OCI-LY3 (cell line): ENCODE results near the gene ADARB1.

Experiments used
- H2AFZ ChIP-seq: fragments of 200-600, 300-600 bp; shearing (Covaris generic); 2 replicates; pipeline ENCODE4 v1.6.0; 2014; ENCODE audit warnings: antibody characterized with exemption, low read depth, low read length
- H3K27ac ChIP-seq: fragments of 200-600, 300-600 bp; sonication (generic); 2 replicates; pipeline ENCODE4 v1.5.1; 2014; ENCODE audit warnings: mild to moderate bottlenecking, low read length, moderate library complexity, mixed read lengths
- H3K27me3 ChIP-seq: fragments of 200-600, 300-600 bp; sonication (generic); 2 replicates; pipeline ENCODE4 v1.6.1; 2014; ENCODE audit warnings: low read depth, low read length, mixed read lengths
- H3K36me3 ChIP-seq: fragments of 200-600, 300-600 bp; sonication (generic); replicated peaks from 2 replicates; pipeline ENCODE3; 2014; ENCODE audit warnings: low read depth, low read length, mixed read lengths
- H3K4me1 ChIP-seq: fragments of 300-600, 200-600 bp; sonication (generic); 2 replicates; pipeline ENCODE4 v1.6.1; 2014; ENCODE audit warnings: low read length, mixed read lengths
- H3K4me2 ChIP-seq: fragments of 200-600, 300-600 bp; sonication (generic); 2 replicates; pipeline ENCODE4 v1.6.1; 2014; ENCODE audit warnings: low read length, mixed read lengths
- H3K4me3 ChIP-seq: fragments of 300-600, 200-600 bp; sonication (generic); 2 replicates; pipeline ENCODE4 v1.5.1; 2014; ENCODE audit warnings: antibody characterized with exemption, mild to moderate bottlenecking, low read length, moderate library complexity
- H3K79me2 ChIP-seq: fragments of 300-600, 200-600 bp; shearing (Covaris generic); 2 replicates; pipeline ENCODE4 v1.6.1; 2014; ENCODE audit warnings: mild to moderate bottlenecking, low read length, mixed read lengths
- H3K9ac ChIP-seq: fragments of 300-600, 200-600 bp; shearing (Covaris generic); 2 replicates; pipeline ENCODE4 v1.6.0; 2014; ENCODE audit warnings: mild to moderate bottlenecking, low read length, moderate library complexity
- H3K9me3 ChIP-seq: fragments of 200-600, 300-600 bp; shearing (Covaris generic); 2 replicates; pipeline ENCODE4 v1.6.1; 2014; ENCODE audit warnings: low read length, mixed read lengths; ENCODE audit not compliant: insufficient read depth
- H4K20me1 ChIP-seq: fragments of 200-600, 300-600 bp; sonication (generic); 2 replicates; pipeline ENCODE4 v1.6.1; 2016; ENCODE audit warnings: low read length, mixed read lengths; ENCODE audit not compliant: insufficient read depth
- EZH2phosphoT487 ChIP-seq: fragments of 200-600 bp; shearing (Covaris generic); IDR thresholded peaks from 2 replicates; pipeline ENCODE4 v1.6.1; 2018; ENCODE audit warnings: antibody characterized with exemption, mixed run types, low read depth
- TF ChIP-seq, protein P1 (sequence below): fragments of 200-600, 300-600 bp; sonication (generic); IDR thresholded peaks from 2 replicates; pipeline ENCODE4 v1.5.1; 2014; ENCODE audit warnings: antibody characterized with exemption, low read length, low read depth

ADARB1 gene

DNA sequence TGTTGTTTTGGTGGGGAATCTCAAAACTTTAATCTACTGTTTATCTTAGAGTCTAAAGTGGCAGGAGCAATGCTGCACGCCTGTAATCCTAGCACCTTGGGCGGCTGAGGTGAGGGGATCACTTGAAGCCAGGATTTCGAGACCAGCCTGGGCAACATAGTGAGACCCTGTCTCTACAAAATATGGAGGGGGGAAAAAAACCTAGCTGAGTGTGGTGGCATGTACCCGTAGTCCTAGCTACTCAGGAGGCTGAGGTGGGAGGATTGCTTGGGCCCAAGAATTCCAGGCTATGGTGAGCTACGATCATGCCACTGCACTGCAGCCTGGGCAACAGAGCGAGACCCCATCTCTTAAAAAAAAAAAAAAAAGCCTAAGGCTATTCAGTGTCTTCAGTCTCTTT lies 175.2 kb downstream of the ADARB1 start:
- Histone ChIP-seq H4K20me1 (no peaks in the 10 kb centered on the region), H3K4me2 (no peak overlapping the region), H3K4me3 (no peak overlapping the region), H3K4me1 (no peaks in the 10 kb centered on the region), H3K27ac (no peak overlapping the region), H3K79me2 (no peaks in the 10 kb centered on the region), H2AFZ (no peak overlapping the region), H3K27me3 (no peaks in the 10 kb centered on the region), H3K36me3 (no peaks in the 10 kb centered on the region), H3K9ac (no peak overlapping the region), H3K9me3 (no peaks in the 10 kb centered on the region)
- TF ChIP-seq, protein P1, sequence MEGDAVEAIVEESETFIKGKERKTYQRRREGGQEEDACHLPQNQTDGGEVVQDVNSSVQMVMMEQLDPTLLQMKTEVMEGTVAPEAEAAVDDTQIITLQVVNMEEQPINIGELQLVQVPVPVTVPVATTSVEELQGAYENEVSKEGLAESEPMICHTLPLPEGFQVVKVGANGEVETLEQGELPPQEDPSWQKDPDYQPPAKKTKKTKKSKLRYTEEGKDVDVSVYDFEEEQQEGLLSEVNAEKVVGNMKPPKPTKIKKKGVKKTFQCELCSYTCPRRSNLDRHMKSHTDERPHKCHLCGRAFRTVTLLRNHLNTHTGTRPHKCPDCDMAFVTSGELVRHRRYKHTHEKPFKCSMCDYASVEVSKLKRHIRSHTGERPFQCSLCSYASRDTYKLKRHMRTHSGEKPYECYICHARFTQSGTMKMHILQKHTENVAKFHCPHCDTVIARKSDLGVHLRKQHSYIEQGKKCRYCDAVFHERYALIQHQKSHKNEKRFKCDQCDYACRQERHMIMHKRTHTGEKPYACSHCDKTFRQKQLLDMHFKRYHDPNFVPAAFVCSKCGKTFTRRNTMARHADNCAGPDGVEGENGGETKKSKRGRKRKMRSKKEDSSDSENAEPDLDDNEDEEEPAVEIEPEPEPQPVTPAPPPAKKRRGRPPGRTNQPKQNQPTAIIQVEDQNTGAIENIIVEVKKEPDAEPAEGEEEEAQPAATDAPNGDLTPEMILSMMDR = no peak
- no peak for TF ChIP-seq EZH2phosphoT487

- TF ChIP-seq EZH2phosphoT487 = no peak
- TF ChIP-seq, protein P1 = no peak
- Histone ChIP-seq H4K20me1 (no peaks in the 10 kb centered on the region), H2AFZ (no peak overlapping the region), H3K27ac (no peak overlapping the region), H3K9me3 (no peaks in the 10 kb centered on the region), H3K9ac (no peak overlapping the region), H3K4me2 (no peak overlapping the region), H3K4me3 (no peak overlapping the region), H3K36me3 (no peaks in the 10 kb centered on the region), H3K79me2 (no peaks in the 10 kb centered on the region), H3K4me1 (no peaks in the 10 kb centered on the region), H3K27me3 (no peaks in the 10 kb centered on the region)
These were observed 175.9 kb downstream of the ADARB1 start for GRCh38 chr21:45250272-45250671.

DNA sequence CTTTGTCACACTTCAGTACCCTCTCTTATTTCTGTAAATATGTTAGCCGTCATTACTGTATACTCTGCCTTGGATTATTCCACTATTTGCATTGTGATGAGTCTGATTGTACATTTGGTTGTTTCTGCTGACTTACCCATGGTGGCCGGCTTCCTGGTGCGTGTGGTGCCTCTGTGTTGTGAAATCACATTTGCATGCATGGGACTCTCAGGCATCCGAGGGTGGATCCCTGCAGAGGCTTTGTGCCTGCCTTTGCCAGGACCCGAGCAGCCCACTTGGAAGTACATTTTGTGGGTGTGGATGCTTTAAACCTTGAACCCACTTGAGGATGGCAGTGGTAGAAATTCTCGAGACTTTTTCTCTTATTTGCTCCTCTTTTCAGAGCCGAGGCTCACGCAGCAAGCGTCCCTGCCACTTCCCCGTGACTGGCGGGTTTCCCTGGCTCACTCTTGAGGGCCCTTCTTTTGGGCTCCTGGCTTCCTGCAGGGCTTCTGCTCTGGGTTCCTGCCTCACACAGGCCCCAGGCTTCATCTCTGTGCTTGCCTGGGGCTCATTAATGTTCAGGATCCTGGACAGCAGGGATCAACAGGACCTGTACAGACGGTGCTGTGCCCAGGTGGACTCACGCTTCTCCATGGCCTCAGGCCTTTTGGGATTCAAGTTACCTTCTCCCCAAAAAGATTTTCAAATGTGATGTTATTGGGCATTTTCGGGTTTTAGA lies 176.7 kb downstream of the ADARB1 start:
- Histone ChIP-seq H3K36me3 (no peaks in the 10 kb centered on the region), H3K79me2 (no peaks in the 10 kb centered on the region), H3K27ac (no peak overlapping the region), H3K27me3 (no peaks in the 10 kb centered on the region), H3K9ac (no peak overlapping the region), H3K4me2 (no peak overlapping the region), H3K9me3 (no peaks in the 10 kb centered on the region), H3K4me1 (peaks cover 3% of the 10 kb centered on the region; the same call in 1 of the 2 replicates), H3K4me3 (no peak overlapping the region), H4K20me1 (no peaks in the 10 kb centered on the region), H2AFZ (no peak overlapping the region)
- TF ChIP-seq EZH2phosphoT487 = no peak
- TF ChIP-seq, protein P1 = no peak

DNA sequence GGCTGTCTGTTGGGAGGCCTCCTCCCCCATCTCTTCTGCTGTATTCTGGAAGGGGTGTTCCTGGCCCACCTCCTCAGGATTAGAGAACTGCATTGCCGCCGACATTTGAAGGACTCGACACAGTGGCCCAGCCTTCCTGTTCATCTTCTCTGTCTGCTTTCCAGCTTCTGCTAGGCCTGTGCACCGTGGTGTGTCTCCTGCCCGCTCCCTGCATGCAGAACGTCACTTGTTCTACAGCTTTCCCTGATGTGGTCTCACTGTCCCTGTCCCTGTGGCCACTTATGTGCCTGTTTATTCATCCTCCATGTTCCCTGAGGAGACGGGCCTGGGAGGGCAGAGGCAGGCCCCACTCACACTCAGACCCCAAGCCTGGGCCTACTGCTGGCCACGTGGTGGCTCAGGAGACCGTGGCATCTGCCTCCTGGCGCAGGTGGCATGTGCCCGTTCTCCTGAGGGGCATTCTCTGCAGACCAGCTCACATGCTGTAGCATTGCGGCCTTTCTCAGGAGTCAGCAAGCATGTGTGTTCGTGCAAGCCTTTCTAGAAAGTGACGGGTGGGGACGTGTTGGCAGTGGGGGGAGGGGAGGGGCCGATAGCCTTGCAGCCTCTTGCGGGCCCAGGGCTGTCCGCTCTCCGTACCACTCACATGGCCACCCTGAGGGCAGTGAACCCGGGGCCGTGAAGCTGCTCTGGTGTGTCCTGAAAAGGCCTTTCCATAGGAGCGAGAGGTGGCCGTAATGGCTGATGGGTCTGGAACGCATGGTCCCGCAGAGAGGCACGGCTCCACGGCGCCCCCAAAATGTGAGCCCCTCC lies 177.5 kb downstream of the ADARB1 start:
- no peaks in the 10 kb centered on the region for H3K9me3 ChIP-seq
- H3K27me3 ChIP-seq = no peaks in the 10 kb centered on the region
- H3K36me3 ChIP-seq = no peaks in the 10 kb centered on the region
- TF ChIP-seq, protein P1 = no peak
- TF ChIP-seq EZH2phosphoT487 = no peak
- no peak overlapping the region for H3K4me2 ChIP-seq
- H2AFZ ChIP-seq = no peak overlapping the region
- peaks cover 3% of the 10 kb centered on the region; the same call in 1 of the 2 replicates for H3K4me1 ChIP-seq
- no peak overlapping the region for H3K9ac ChIP-seq
- no peaks in the 10 kb centered on the region for H3K79me2 ChIP-seq
- no peaks in the 10 kb centered on the region for H4K20me1 ChIP-seq
- no peak overlapping the region for H3K27ac ChIP-seq
- no peak overlapping the region for H3K4me3 ChIP-seq
